AG04449 (cell line): ENCODE results near the gene PCBP4.

Experiments
- CTCF ChIA-PET: fragments of 350-600 bp; formaldehyde crosslinking; extraction: SDS; loops from one replicate; lab custom pipeline; 2021; ENCODE audit warnings: antibody characterized with exemption; lab: Yijun Ruan, JAX
- POLR2A ChIA-PET: fragments of 400-600, 350-600 bp; formaldehyde crosslinking; extraction: SDS; loops from one replicate; lab custom pipeline; 2020; ENCODE audit warnings: antibody characterized with exemption, inconsistent platforms; lab: Yijun Ruan, JAX
- DNase-seq: peaks from one replicate; pipeline ENCODE4 v3.0.0-alpha.2; 2010; ENCODE audit warnings: low read depth, low spot score
- H3K4me3 ChIP-seq: 2 replicates; pipeline ENCODE4 v1.5.1; 2011; ENCODE audit warnings: low read depth, mild to moderate bottlenecking, control low read depth, low read length
- CTCF ChIP-seq: IDR thresholded peaks from one replicate; pipeline ENCODE4 v1.5.1; 2011; ENCODE audit warnings: mild to moderate bottlenecking, moderate library complexity, low read length, control low read depth, inconsistent platforms; ENCODE audit not compliant: insufficient read depth; ENCODE audit errors: missing control alignments

PCBP4 gene

GRCh38 chr3:51985063-51985462, 17.8 kb upstream of the PCBP4 start:
- no peak overlapping the region for H3K4me3 ChIP-seq
- ChIA-PET POLR2A (interaction anchor here (3.6 kb wide), 1 partner anchor 10 kb away, joined by 35 read pairs; the partner anchor contains the start of gene RPL29), CTCF (interaction anchor here (1.9 to 4.5 kb wide), 4 partner anchors 9 to 68 kb away, joined by 5 to 80 read pairs (median 39); partner anchors contain the start of genes ABHD14A, ABHD14B, PARP3 and RPL29)
- no peak for DNase-seq
- TF ChIP-seq CTCF = no peak

GRCh38 chr3:51984269-51984647, 17.0 kb upstream of the PCBP4 start:
- no peak for DNase-seq
- CTCF ChIA-PET = interaction anchor here (1.9 to 4.5 kb wide), 5 partner anchors 10 to 68 kb away, joined by 5 to 80 read pairs (median 33); partner anchors contain the start of genes ABHD14A, ABHD14B, PARP3 and RPL29
- H3K4me3 ChIP-seq = peak overlapping the region; percentile 71
- POLR2A ChIA-PET = interaction anchor here (3.6 kb wide), 1 partner anchor 11 kb away, joined by 35 read pairs; the partner anchor contains the start of gene RPL29
- TF ChIP-seq CTCF = no peak

GRCh38 chr3:51983578-51984268, 16.5 kb upstream of the PCBP4 start:
- POLR2A ChIA-PET = interaction anchor here (1.0 to 3.6 kb wide), 6 partner anchors 7 to 205 kb away, joined by 3 to 35 read pairs (median 6); partner anchors contain the start of genes ABHD14B and RPL29

GRCh38 chr3:51982838-51983577, 15.8 kb upstream of the PCBP4 start, which contains the start of gene ACY1:
Gene ACY1, plus strand, starts transcription at chr3:51983535. Its CDS starts 530 bp downstream, at chr3:51984065.
- peak within 1 kb of the TSS; percentile 71 for H3K4me3 ChIP-seq
- POLR2A ChIA-PET = interaction anchor here (1.0 to 3.6 kb wide), 8 partner anchors 8 to 206 kb away, joined by 3 to 35 read pairs (median 5); partner anchors contain the start of genes ABHD14B, DUSP7, PCBP4 and RPL29
- DNase-seq = no peak
- no peak for TF ChIP-seq CTCF
- CTCF ChIA-PET = interaction anchor here (0.8 to 4.5 kb wide), 10 partner anchors 8 to 356 kb away, joined by 3 to 80 read pairs (median 6); partner anchors contain the start of genes ABHD14A, ABHD14B, PARP3 and RPL29

More at GRCh38 chr3:51983578-51984268, 16.5 kb upstream of the PCBP4 start:
- CTCF ChIA-PET = interaction anchor here (1.4 to 4.5 kb wide), 6 partner anchors 10 to 161 kb away, joined by 5 to 80 read pairs (median 20); partner anchors contain the start of genes ABHD14A, ABHD14B, PARP3 and RPL29
- peak overlapping the region; percentile 71 for H3K4me3 ChIP-seq
- DNase-seq = no peak
- no peak for TF ChIP-seq CTCF

- peak overlapping the region; percentile 71 for H3K4me3 ChIP-seq
- DNase-seq = no peak
- peak; percentile 64 for TF ChIP-seq CTCF
- ChIA-PET CTCF (interaction anchor here (0.8 to 4.5 kb wide), 11 partner anchors 9 to 356 kb away, joined by 3 to 80 read pairs (median 4); partner anchors contain the start of genes ABHD14A, ABHD14B, PARP3 and RPL29), POLR2A (interaction anchor here (1.1 to 3.6 kb wide), 7 partner anchors 9 to 75 kb away, joined by 3 to 35 read pairs (median 6); partner anchors contain the start of genes ABHD14B, DUSP7, PCBP4 and RPL29)
These were observed 15.1 kb upstream of the PCBP4 start for GRCh38 chr3:51982352-51982837.
